Gastrocnemius medialis (tissue), 4 donors: ENCODE measurements around the gene TRMT61A.
A peak's percentile ranks its signal among the peaks of the same experiment; 100 is the strongest.

Experiments used
- CTCF ChIP-seq, 5 experiments: fragments of 450-650 bp in 3 of 5; fragments of 200-600 bp in 2 of 5; sonication (generic) in 2 of 5; IDR thresholded peaks in 4 of 5; conservative IDR thresholded peaks in 1 of 5; 1 replicate in 4 of 5; 2 replicates in 1 of 5; pipeline ENCODE4 v1.5.1; 2016 to 2019; ENCODE audit warnings: antibody characterized with exemption in 5 of 5, mild to moderate bottlenecking in 3 of 5, moderate library complexity in 3 of 5
- POLR2A ChIP-seq, 2 donors: fragments of 450-650 bp; IDR thresholded peaks; one replicate each; pipeline ENCODE4 v1.6.1; 2017; ENCODE audit warnings: antibody characterized with exemption in 2 of 2, mild to moderate bottlenecking in 2 of 2, moderate library complexity in 2 of 2

GRCh38 chr14:103512701-103513611, 16.0 kb upstream of the TRMT61A start:
- TF ChIP-seq POLR2A (IDR thresholded peaks at IDR 0.05) (peak in 1 of 2 donors; percentile 9), CTCF (IDR thresholded peaks at IDR 0.05 in 4 of 5, conservative IDR thresholded peaks at IDR 0.05 in 1 of 5) (no peak)
